Stomach (tissue), 9 donors: ENCODE data around the gene ZNF512. TPM values are rescaled to one million over a fixed set of nuclear protein-coding genes. Genes with fewer than 3 reads are reported as not detected.
"Not testable (repeated sequence)": the region's sequence is repeated elsewhere in the genome, so short reads cannot be mapped to it uniquely, and the experiment has no call there.

Source experiments
- DNase-seq, 2 donors: peaks; one replicate each; pipeline versions ENCODE4 v3.0.0 to v3.0.0-alpha.2; 2013 to 2019
- H3K27ac ChIP-seq, 5 donors: fragments of 200-600 bp in 4 of 5; sonication (generic) in 4 of 5; one replicate each; pipeline ENCODE4 v1.5.1; 2013 to 2019; ENCODE audit warnings: mild to moderate bottlenecking in 1 of 5, moderate library complexity in 1 of 5
- H3K27me3 ChIP-seq, 3 donors: fragments of 200-600 bp; sonication (generic); one replicate each; pipeline ENCODE4 v1.5.1; 2017 to 2019; ENCODE audit warnings: mixed run types in 1 of 3
- H3K36me3 ChIP-seq, 4 donors: fragments of 200-600 bp; sonication (generic); 1 replicate in 3 of 4; 2 replicates in 1 of 4; pipeline ENCODE4 v1.5.1; 2016 to 2019
- H3K4me1 ChIP-seq, 4 donors: fragments of 200-600 bp; sonication (generic); one replicate each; pipeline ENCODE4 v1.5.1; 2016 to 2019
- H3K4me3 ChIP-seq, 4 donors: fragments of 200-600 bp; sonication (generic) in 3 of 4; one replicate each; pipeline ENCODE4 v1.5.1; 2016 to 2019; ENCODE audit warnings: mild to moderate bottlenecking in 1 of 4
- H3K9me3 ChIP-seq, 4 donors: fragments of 200-600 bp; sonication (generic); one replicate each; pipeline ENCODE4 v1.5.1; 2016 to 2019
- EP300 ChIP-seq: sonication (generic); formaldehyde crosslinking; IDR thresholded peaks from one replicate; pipeline ENCODE4 v1.6.1; 2017; ENCODE audit warnings: antibody characterized with exemption
- POLR2A ChIP-seq, 4 donors: fragments of 450-650 bp; IDR thresholded peaks; one replicate each; pipeline ENCODE4 v1.6.1; 2016; ENCODE audit warnings: antibody characterized with exemption in 4 of 4, control low read depth in 2 of 4, mild to moderate bottlenecking in 1 of 4, moderate library complexity in 1 of 4
- POLR2AphosphoS5 ChIP-seq, 3 donors: sonication (generic); formaldehyde crosslinking; IDR thresholded peaks; one replicate each; pipeline ENCODE4 v1.6.1; 2016; ENCODE audit warnings: antibody characterized with exemption in 3 of 3
- WGBS, 5 donors: extraction: QIAGEN DNeasy Blood & Tissue Kit in 3 of 5; methylation state at CpG; one replicate each; pipeline versions ENCODE4 v1.1.5 to v1.1.7; 2013 to 2018; 5-methylcytosine and 5-hydroxymethylcytosine counted together
- intact Hi-C: fragments of 100-400 bp; cut with DNase I; formaldehyde crosslinking; loops from one replicate; pipeline ENCODE4 v1.15.1; 2023; ENCODE audit warnings: low total_unique reads
- polyA plus RNA-seq, 3 donors: library from polyadenylated mRNA; stranded (reverse); fragments of 200-250 nt; gene quantifications; one replicate each; pipeline ENCODE4 v1.2.3, GENCODE V29; 2013
- total RNA-seq, 5 donors: library from RNA; depleted of rRNA; stranded (reverse); fragments of >200 nt; gene quantifications; one replicate each; pipeline versions ENCODE4 v1.1.0 to v1.2.3, GENCODE V29; 2014 to 2016
- TF ChIP-seq, protein P1 (sequence below), 7 experiments: fragments of 450-650 bp in 4 of 7; fragments of 200-600 bp in 3 of 7; sonication (generic) in 3 of 7; IDR thresholded peaks; one replicate each; pipeline ENCODE4 v1.5.1; 2016 to 2019; ENCODE audit warnings: antibody characterized with exemption in 7 of 7, control low read depth in 2 of 7, mild to moderate bottlenecking in 1 of 7
- donor health status: healthy with polysubstance abuse.
- donor health status: Bipolar disorder and iron deficiency.
- donor health status: healthy.

The ZNF512 gene
- total and polyA plus RNA-seq, 8 donors = 6.4 to 35.8 (median 10.8) TPM

- H3K4me1 ChIP-seq = no peaks in the 10 kb centered on the region
- intact Hi-C loops = no loop called here
- H3K9me3 ChIP-seq = no peaks in the 10 kb centered on the region
- no peaks in the 10 kb centered on the region for H3K36me3 ChIP-seq
- 32 to 61% (median 54%) methylated on average over 2 of the region's 2 CpGs for WGBS, 5 donors
- H3K27me3 ChIP-seq = peaks cover 0 to 4% (median 0%) of the 10 kb centered on the region in 3 donors
- DNase-seq = no peak
- H3K27ac ChIP-seq = no peak overlapping the region
- TF ChIP-seq, protein P1, sequence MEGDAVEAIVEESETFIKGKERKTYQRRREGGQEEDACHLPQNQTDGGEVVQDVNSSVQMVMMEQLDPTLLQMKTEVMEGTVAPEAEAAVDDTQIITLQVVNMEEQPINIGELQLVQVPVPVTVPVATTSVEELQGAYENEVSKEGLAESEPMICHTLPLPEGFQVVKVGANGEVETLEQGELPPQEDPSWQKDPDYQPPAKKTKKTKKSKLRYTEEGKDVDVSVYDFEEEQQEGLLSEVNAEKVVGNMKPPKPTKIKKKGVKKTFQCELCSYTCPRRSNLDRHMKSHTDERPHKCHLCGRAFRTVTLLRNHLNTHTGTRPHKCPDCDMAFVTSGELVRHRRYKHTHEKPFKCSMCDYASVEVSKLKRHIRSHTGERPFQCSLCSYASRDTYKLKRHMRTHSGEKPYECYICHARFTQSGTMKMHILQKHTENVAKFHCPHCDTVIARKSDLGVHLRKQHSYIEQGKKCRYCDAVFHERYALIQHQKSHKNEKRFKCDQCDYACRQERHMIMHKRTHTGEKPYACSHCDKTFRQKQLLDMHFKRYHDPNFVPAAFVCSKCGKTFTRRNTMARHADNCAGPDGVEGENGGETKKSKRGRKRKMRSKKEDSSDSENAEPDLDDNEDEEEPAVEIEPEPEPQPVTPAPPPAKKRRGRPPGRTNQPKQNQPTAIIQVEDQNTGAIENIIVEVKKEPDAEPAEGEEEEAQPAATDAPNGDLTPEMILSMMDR (IDR thresholded peaks at IDR 0.05) = no peak
- H3K4me3 ChIP-seq = no peak overlapping the region
These were observed 29.9 kb upstream of the ZNF512 start for GRCh38 chr2:27552941-27553340.

- H3K4me1 ChIP-seq, H3K27ac ChIP-seq, H3K4me3 ChIP-seq, intact Hi-C loops, H3K9me3 ChIP-seq, H3K27me3 ChIP-seq, DNase-seq, H3K36me3 ChIP-seq: not testable (repeated sequence)
- WGBS, 5 donors = 80 to 91% (median 83%) methylated on average over 3 of the region's 3 CpGs
These were observed 28.4 kb upstream of the ZNF512 start for GRCh38 chr2:27554451-27554850.

DNA sequence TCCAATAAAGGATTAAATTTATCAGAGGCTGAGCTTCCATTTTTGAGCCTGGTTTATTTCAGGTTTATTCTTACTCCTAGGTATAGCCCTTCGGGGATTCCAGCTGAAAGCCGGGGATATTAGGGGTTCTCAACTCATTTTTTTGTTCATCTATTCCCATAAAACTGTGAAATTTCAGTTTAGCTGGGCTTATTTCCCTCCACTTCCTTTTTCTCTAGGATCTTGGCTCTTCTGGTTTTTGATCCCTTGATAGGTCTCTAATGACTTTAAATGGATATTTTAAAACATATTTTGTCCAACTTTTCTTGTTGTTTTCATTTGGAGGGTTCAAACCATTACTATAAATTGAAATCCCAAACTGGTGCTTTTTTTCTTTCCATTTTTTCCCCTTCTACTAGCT is 23.6 kb upstream of the ZNF512 start:
- H3K27me3 ChIP-seq = peaks cover 0 to 24% (median 0%) of the 10 kb centered on the region in 3 donors
- no peaks in the 10 kb centered on the region for H3K9me3 ChIP-seq
- TF ChIP-seq, protein P1 (IDR thresholded peaks at IDR 0.05) = no peak
- TF ChIP-seq POLR2AphosphoS5 (IDR thresholded peaks at IDR 0.05) (no peak), POLR2A (IDR thresholded peaks at IDR 0.05) (no peak), EP300 (no peak)
- intact Hi-C loops = no loop called here
- no peak overlapping the region for H3K4me3 ChIP-seq
- H3K27ac ChIP-seq = no peak overlapping the region
- WGBS, 5 donors = 81 to 90% (median 87%) methylated on average over 2 of the region's 2 CpGs
- H3K4me1 ChIP-seq = no peaks in the 10 kb centered on the region
- H3K36me3 ChIP-seq = no peaks in the 10 kb centered on the region
- no peak for DNase-seq

- Histone ChIP-seq H3K27ac (no peak overlapping the region), H3K4me1 (no peaks in the 10 kb centered on the region), H3K27me3 (peaks cover 0 to 26% (median 0%) of the 10 kb centered on the region in 3 donors), H3K9me3 (no peaks in the 10 kb centered on the region), H3K36me3 (no peaks in the 10 kb centered on the region), H3K4me3 (no peak overlapping the region)
- intact Hi-C loops = no loop called here
- DNase-seq = no peak
- 65 to 94% (median 89%) methylated on average over 2 of the region's 2 CpGs for WGBS, 5 donors
- TF ChIP-seq, protein P1 (IDR thresholded peaks at IDR 0.05) = no peak
These were observed 21.8 kb upstream of the ZNF512 start for GRCh38 chr2:27561060-27561459.

DNA sequence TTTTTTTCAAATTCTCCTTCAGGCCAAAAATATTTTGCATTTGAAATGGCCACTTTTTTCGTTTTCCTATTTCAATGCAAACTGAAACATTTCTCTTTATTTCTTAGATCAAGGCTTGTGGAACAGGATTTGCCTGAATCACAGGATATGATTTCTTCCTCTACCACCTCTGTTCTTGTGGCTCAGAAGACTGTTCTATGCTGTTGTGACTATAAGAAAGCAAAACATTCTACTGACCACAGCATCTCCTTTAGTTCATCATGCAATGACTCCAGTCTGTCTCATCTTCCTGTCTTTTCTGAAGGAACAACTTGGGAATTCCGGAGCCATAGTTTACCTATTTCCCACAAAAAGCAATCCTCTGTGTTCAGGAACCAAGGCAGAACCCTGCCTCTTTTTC is 16.2 kb upstream of the ZNF512 start:
- no peak overlapping the region for H3K4me3 ChIP-seq
- H3K27me3 ChIP-seq = peaks cover 0 to 18% (median 0%) of the 10 kb centered on the region in 3 donors
- TF ChIP-seq POLR2A (IDR thresholded peaks at IDR 0.05) (no peak), POLR2AphosphoS5 (IDR thresholded peaks at IDR 0.05) (no peak), EP300 (no peak)
- TF ChIP-seq, protein P1 (IDR thresholded peaks at IDR 0.05) = no peak
- no peak for DNase-seq
- no peak overlapping the region for H3K27ac ChIP-seq
- intact Hi-C loops = no loop called here
- no peaks in the 10 kb centered on the region for H3K36me3 ChIP-seq
- WGBS, 5 donors = 50 to 65% (median 55%) methylated on average over 2 of the region's 2 CpGs
- H3K4me1 ChIP-seq = no peaks in the 10 kb centered on the region
- H3K9me3 ChIP-seq = peaks cover 0 to 16% (median 3%) of the 10 kb centered on the region in 4 donors
